Naive thymus-derived CD8-positive, alpha-beta T cell (primary cell): Measurements from ENCODE around the gene NOXO1. TPM values are rescaled to one million over a fixed set of nuclear protein-coding genes. Genes with fewer than 3 reads are reported as not detected.

ENCODE experiments used
- ATAC-seq, 2 donors: fragments of 150-1000 bp; cut with Tn5 transposase in 1 of 2; sonication (Bioruptor Pico), chemical (Tn5 transposase) in 1 of 2; 1 replicate in 1 of 2; 2 replicates in 1 of 2; pipeline ENCODE4 v1.10.0; 2021; ENCODE audit warnings: mild to moderate bottlenecking in 2 of 2, moderate library complexity in 2 of 2
- POLR2A ChIA-PET: fragments of 350-600 bp; sonication (Branson Sonifier 250); formaldehyde crosslinking; loops from one replicate; lab custom pipeline; 2021; ENCODE audit warnings: antibody characterized with exemption; lab: Charles Lee
- DNase-seq, 10 donors: peaks; one replicate each; pipeline versions ENCODE4 v3.0.0 to v3.0.0-alpha.2; 2020 to 2022
- H3K27ac Mint-ChIP-seq, 10 donors: one replicate each; pipeline ENCODE4 v1.8.0; 2020 to 2022; ENCODE audit warnings: mild to moderate bottlenecking in 10 of 10, mixed read lengths in 10 of 10, moderate library complexity in 4 of 10, inconsistent platforms in 1 of 10
- H3K27me3 Mint-ChIP-seq, 5 donors: one replicate each; pipeline ENCODE4 v1.8.0; 2021 to 2022; ENCODE audit warnings: mixed read lengths in 5 of 5
- H3K36me3 Mint-ChIP-seq, 3 donors: one replicate each; pipeline ENCODE4 v1.8.0; 2020 to 2022; ENCODE audit warnings: mixed read lengths in 3 of 3, mild to moderate bottlenecking in 2 of 3, inconsistent platforms in 1 of 3
- H3K4me1 Mint-ChIP-seq, 4 donors: one replicate each; pipeline ENCODE4 v1.8.0; 2021 to 2022; ENCODE audit warnings: mixed read lengths in 4 of 4
- H3K4me3 Mint-ChIP-seq, 10 donors: one replicate each; pipeline ENCODE4 v1.8.0; 2020 to 2022; ENCODE audit warnings: mild to moderate bottlenecking in 10 of 10, mixed read lengths in 10 of 10, moderate library complexity in 6 of 10, inconsistent platforms in 1 of 10
- H3K9me3 Mint-ChIP-seq, 9 donors: one replicate each; pipeline ENCODE4 v1.8.0; 2020 to 2022; ENCODE audit warnings: mixed read lengths in 9 of 9, mild to moderate bottlenecking in 3 of 9, inconsistent platforms in 1 of 9, moderate library complexity in 1 of 9
- polyA plus RNA-seq, 3 donors: library from polyadenylated mRNA; unstranded; fragments of 300-500 nt; fragmentation: Illumina TruSeq; gene quantifications; one replicate each; pipeline ENCODE4 v1.2.3, GENCODE V29; 2021
- total RNA-seq, 8 experiments: library from RNA in 2 of 8; stranded (reverse) in 2 of 8; gene quantifications; one replicate each; pipeline ENCODE4 v1.2.3 and lab custom pipeline; 2021 to 2026

NOXO1 gene
- total and polyA plus RNA-seq, 5 experiments from 2014 or later = 1.3 to 2.3 TPM; not detected in 3

DNA sequence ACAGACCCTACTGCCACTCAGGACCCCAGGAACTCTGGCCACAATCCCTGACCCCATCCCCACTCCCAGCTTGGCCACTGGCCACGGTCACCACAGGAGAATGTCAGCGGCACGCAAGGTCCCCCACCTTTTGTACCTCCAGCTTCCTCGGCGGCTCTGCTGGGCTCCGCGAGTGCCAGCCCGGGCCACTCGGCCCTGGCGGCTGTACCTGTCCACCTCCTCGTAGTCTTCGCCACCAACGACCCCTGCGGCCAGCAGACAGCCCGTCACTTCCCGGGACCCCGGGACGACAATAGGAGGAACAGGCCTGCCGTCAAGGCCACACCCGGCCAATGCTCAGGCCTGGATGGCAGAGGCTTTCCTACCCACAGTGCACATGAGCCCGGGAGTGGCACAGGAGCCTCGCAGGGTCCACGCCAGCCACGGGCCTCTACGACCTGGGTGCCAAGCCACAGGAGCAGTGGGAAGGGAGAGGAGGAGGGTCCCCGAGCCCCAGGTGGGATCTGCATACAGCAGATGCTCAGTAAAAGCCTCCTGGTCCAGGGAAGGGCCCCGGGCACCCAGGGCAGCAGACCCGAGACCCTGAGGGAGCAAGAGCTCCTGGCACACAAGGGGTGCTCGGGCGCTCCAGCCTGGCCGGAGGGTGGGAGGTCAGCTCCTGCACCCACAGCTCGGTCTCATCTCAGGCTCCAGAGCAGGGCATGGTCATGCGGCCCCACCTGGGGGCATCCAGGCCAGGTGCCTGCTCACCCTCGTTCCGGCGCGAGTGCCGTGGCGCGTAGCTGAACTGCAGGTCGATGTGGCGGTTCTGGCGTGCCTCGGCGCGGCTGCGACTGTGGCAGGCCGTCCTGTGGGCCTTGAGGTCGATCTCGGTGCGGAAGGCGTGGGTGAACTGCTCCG lies 20.4 kb upstream of the NOXO1 start:
- DNase-seq (no peak), ATAC-seq (no peak)
- peaks cover 0 to 35% (median 4%) of the 10 kb centered on the region in 3 donors for H3K36me3 Mint-ChIP-seq
- H3K27me3 Mint-ChIP-seq = no peaks in the 10 kb centered on the region
- no peak overlapping the region for H3K27ac Mint-ChIP-seq
- H3K9me3 Mint-ChIP-seq = no peaks in the 10 kb centered on the region
- POLR2A ChIA-PET = interaction anchor here (1.1 to 1.7 kb wide), 2 partner anchors 8 kb away, joined by 3 to 5 read pairs; partner anchors contain the start of gene ZNF598
- H3K4me1 Mint-ChIP-seq = peaks cover 12 to 28% (median 20%) of the 10 kb centered on the region in 4 donors
- H3K4me3 Mint-ChIP-seq = no peak overlapping the region

DNA sequence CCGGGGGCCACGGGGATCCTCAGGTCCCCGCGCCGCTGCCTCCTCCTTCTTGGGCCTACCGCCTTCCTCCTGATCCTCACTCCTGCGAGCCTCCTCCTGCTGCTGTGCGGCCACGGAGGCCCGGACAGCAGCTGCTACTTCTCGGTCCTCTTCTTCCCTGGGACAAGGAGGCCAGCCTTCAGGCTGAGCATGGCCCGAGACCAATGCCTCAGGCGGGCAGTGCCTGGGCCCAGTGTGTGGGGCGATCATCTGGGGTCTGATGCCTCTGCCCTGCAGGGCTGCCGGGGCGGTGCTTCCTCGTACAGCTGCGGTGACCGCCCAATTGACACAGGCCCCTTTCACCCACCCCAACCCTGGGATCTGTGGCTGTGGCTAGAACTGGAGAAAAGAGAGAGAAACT lies 19.8 kb upstream of the NOXO1 start:
- H3K9me3 Mint-ChIP-seq = no peaks in the 10 kb centered on the region
- ATAC-seq = no peak
- H3K4me3 Mint-ChIP-seq = no peak overlapping the region
- no peak for DNase-seq
- POLR2A ChIA-PET = interaction anchor here (0.5 to 1.1 kb wide), 2 partner anchors 8 to 10 kb away, joined by 3 read pairs; partner anchors contain the start of gene ZNF598
- no peak overlapping the region for H3K27ac Mint-ChIP-seq
- H3K36me3 Mint-ChIP-seq = peaks cover 0 to 35% (median 4%) of the 10 kb centered on the region in 3 donors
- peaks cover 8 to 22% (median 15%) of the 10 kb centered on the region in 4 donors for H3K4me1 Mint-ChIP-seq
- H3K27me3 Mint-ChIP-seq = no peaks in the 10 kb centered on the region

DNA sequence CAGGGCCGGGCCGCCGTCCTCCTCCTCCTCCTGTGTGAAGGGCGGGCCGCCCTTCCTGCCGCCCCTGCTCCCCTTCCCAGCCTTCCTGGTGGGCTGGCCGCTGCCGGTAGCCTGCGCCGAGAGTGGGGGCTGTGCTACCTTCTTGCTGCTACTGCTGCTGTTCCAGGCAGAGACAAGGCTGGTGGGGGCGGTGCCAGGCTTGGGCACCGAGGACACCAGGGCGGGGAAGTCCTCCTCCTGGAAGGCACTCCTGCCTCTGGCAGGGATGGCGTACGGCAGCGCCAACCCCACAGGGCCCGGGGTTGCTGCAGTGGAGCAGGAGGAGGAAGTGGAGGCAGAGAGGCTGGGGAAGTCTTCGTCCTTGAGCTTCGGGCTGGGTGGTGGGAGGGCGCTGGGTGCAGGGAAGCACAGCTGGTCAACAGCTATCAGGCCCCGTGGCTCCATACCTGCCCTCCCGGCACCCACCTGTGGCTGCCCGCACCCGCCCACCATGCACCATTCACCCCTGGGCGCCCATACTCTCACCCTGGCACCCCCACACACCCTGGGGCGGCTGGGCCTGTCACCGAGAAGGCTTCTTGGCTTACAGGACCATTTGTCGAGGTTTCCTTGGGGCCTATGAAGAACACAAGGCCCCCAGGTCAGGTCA lies 18.7 kb upstream of the NOXO1 start:
- H3K4me1 Mint-ChIP-seq = peaks cover 3 to 13% (median 9%) of the 10 kb centered on the region in 4 donors
- H3K9me3 Mint-ChIP-seq = no peaks in the 10 kb centered on the region
- POLR2A ChIA-PET = interaction anchor here (0.8 kb wide), 1 partner anchor 153 kb away, joined by 3 read pairs; no protein-coding TSS in a partner anchor
- H3K4me3 Mint-ChIP-seq = no peak overlapping the region
- DNase-seq = no peak
- no peaks in the 10 kb centered on the region for H3K27me3 Mint-ChIP-seq
- peak overlapping the region in 1 of 10 donors; percentile 40 for H3K27ac Mint-ChIP-seq
- H3K36me3 Mint-ChIP-seq = peaks cover 0 to 35% (median 4%) of the 10 kb centered on the region in 3 donors
- ATAC-seq = no peak

DNA sequence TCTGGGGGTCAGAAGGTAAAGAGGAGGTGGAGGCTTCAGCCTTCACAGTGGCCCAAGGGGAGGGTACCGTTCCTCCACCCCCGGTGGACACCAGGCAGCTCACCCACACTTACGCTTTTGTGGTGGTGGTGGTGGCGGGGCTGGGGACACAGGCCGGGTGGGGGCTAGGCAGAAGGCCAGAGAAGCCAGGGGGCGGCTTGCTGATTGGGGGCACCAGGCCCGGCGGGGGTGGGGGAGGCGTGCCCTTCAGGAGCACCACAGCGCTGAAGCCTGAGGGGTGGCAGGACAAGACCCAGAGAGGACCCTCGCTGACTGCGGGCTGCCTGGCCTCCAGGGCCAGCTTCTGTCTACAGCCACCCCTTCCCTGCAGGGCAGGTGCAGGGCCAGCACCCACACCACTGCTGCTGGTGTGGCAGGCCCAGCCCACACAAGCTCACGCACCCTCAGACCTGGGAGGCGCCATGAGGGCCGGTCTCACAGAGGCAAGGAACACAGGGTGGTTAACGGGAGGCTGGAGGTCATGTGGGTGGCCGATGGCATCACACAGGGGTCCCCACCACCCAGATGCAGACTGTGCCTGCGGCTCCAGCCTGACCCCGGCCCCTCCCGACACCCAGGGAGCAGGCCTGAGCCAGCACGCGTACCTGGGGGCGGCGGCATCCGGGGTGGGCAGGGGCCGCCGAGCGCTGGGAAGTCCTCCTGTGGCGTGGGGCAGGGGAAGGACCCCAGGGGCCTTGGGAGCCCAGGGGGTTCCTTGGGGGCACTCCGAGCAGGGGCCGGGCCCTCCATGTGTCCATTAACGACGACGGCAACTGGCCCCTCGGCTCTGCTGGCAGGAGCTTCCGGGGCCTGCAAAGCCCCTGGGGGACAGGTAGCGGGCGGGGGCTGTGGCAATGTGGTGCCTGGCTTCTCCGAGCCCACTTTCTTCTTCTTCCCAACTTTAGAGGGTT lies 17.9 kb upstream of the NOXO1 start:
- DNase-seq = no peak
- H3K9me3 Mint-ChIP-seq = no peaks in the 10 kb centered on the region

DNA sequence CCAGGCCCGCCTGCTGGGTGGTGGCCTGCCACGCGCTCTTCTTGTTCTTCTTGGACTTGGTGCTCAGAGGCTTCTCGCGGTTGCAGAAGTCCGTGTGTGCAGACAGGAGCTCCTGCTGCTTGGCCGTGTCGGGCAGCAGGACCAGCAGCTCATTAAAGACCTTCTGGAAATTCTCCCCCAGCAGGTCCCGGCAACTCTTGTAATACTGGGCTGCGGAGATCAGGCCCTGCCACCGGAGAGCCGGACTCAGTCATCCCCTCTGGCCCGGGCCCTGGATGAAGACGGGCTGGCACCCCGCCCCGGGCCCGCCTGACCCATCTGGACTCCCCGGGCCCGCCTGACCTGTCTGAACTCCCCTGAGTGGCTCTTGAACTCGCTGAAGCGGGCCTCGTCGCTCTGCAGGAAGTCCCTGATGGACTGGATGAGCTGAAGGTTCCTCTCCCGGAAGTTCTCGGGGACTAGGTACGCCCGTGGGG lies 17.1 kb upstream of the NOXO1 start:
- Mint-ChIP-seq H3K27ac (peak overlapping the region in 1 of 10 donors; percentile 50), H3K4me3 (no peak overlapping the region), H3K27me3 (no peaks in the 10 kb centered on the region), H3K36me3 (peaks cover 0 to 35% (median 4%) of the 10 kb centered on the region in 3 donors), H3K9me3 (no peaks in the 10 kb centered on the region), H3K4me1 (peaks cover 0 to 5% (median 4%) of the 10 kb centered on the region in 4 donors)
- ATAC-seq = no peak
- POLR2A ChIA-PET = no interaction called here
- no peak for DNase-seq

More for the DNA sequence above, 17.9 kb upstream of the NOXO1 start:
- POLR2A ChIA-PET = interaction anchor here (0.8 kb wide), 1 partner anchor 154 kb away, joined by 3 read pairs; no protein-coding TSS in a partner anchor
- ATAC-seq = no peak
- Mint-ChIP-seq H3K4me1 (peaks cover 0 to 7% (median 4%) of the 10 kb centered on the region in 4 donors), H3K27ac (no peak overlapping the region), H3K27me3 (no peaks in the 10 kb centered on the region), H3K36me3 (peaks cover 0 to 35% (median 4%) of the 10 kb centered on the region in 3 donors), H3K4me3 (no peak overlapping the region)

DNA sequence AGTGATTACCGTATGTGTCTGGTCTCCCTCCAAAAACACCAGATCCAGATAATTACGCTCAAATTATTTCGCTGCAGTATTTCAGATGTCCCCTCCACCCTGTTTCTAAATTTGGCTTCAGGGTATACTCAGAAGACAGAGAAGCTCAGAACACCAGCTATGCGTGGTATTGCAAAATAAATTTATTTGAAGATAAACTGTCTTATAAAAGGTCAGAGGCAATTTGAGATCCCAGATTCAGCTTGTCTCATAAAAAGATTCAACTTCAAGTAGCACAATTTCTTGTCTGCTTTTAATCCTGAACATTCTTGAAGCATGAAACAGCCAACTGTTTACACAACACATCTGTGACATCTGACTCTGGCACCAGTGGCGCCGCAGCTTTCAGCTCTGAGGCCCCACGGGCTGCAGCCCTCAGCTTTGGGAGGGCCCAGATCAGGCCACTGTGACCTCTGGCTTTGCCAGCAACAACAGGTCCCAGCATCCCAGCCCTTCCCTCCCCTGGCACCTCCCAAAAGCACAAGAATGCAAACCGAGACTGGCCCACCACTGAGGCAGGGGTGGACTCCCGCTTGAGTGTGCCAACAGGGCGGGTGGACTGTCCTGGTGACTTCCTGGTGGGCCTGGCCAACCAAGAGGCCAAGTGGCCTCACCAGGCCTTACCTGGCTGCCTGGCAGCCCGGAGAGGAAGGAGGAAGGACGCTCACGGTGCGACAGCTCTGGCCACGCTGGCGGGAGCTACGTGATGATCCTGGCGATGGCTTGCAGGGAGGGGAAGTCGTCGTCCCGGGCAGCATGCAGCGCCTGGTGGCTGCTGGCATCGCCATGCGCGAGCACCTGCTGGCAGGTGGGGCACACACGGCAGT lies 16.5 kb upstream of the NOXO1 start:
- H3K36me3 Mint-ChIP-seq = peaks cover 0 to 35% (median 4%) of the 10 kb centered on the region in 3 donors
- POLR2A ChIA-PET = interaction anchor here (0.6 kb wide), 1 partner anchor 91 kb away, joined by 3 read pairs; no protein-coding TSS in a partner anchor
- no peaks in the 10 kb centered on the region for H3K27me3 Mint-ChIP-seq
- no peak overlapping the region for H3K4me3 Mint-ChIP-seq
- H3K4me1 Mint-ChIP-seq = peaks cover 0 to 7% (median 5%) of the 10 kb centered on the region in 4 donors
- H3K27ac Mint-ChIP-seq = peak overlapping the region in 1 of 10 donors; percentile 37
- ATAC-seq (no peak), DNase-seq (no peak)
- no peaks in the 10 kb centered on the region for H3K9me3 Mint-ChIP-seq

DNA sequence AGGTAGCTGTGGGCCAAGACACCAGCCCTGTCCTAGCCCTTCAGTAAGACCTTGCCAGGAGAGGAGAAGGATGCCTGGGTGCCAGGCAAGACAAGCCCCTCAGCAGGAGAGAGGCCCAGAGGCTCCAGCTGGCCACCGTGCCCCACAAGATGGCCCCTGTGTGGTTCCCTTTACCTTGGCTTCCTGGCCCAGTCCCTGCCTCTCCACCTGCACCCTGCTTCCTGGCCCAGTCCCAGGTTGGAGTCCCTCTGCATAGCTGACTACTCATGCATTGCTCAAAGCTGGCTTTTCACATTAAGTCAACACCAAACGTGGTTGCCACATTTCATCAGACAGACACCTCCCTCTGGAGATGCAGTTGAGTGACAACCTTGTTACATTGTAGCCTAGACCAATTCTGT lies 12.5 kb upstream of the NOXO1 start:
- no peak for DNase-seq
- no peak for ATAC-seq
- peaks cover 0 to 11% (median 0%) of the 10 kb centered on the region in 3 donors for H3K36me3 Mint-ChIP-seq

DNA sequence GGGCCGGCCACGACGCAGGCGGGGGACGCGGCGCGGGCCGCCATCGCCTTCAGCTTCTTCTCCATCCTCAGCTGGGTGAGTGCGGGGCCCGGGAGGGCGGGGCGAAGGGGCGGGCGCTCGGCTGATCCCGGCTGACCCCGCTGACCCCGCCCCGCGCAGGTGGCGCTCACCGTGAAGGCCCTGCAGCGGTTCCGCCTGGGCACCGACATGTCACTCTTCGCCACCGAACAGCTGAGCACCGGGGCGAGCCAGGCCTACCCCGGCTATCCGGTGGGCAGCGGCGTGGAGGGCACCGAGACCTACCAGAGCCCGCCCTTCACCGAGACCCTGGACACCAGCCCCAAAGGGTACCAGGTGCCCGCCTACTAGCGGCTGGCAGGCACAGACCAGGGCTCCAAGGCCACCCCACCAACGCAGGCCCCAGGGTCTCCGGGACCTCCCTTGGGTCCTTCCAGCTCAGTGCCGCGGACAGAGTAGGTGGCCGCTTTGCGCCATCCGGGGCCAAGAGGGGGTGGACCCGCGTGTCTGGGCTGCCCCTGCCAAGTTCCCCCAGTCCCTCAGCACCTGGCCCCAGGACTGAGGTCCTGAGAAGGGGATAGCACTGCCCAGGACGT lies 11.5 kb upstream of the NOXO1 start:
- H3K9me3 Mint-ChIP-seq = no peaks in the 10 kb centered on the region
- DNase-seq (peak in 1 of 10 donors; percentile 21), ATAC-seq (no peak)
- peaks cover 2 to 24% (median 7%) of the 10 kb centered on the region in 5 donors for H3K27me3 Mint-ChIP-seq
- H3K27ac Mint-ChIP-seq = peak overlapping the region in 1 of 10 donors; percentile 89
- H3K36me3 Mint-ChIP-seq = peaks cover 0 to 4% (median 2%) of the 10 kb centered on the region in 3 donors
- POLR2A ChIA-PET = interaction anchor here (0.8 to 5.9 kb wide), 6 partner anchors 9 to 162 kb away, joined by 3 to 47 read pairs (median 6); partner anchors contain the start of genes PKD1, RNF151, RPS2 and TRAF7
- H3K4me1 Mint-ChIP-seq = peaks cover 9 to 27% (median 18%) of the 10 kb centered on the region in 4 donors
- no peak overlapping the region for H3K4me3 Mint-ChIP-seq

More for the DNA sequence above, 12.5 kb upstream of the NOXO1 start:
- H3K4me3 Mint-ChIP-seq = peak overlapping the region in 8 of 10 donors; percentile 3 to 68 (median 46)
- H3K27me3 Mint-ChIP-seq = peaks cover 1 to 18% (median 3%) of the 10 kb centered on the region in 5 donors
- no peaks in the 10 kb centered on the region for H3K9me3 Mint-ChIP-seq
- peak overlapping the region in 9 of 10 donors; percentile 51 to 89 (median 85) for H3K27ac Mint-ChIP-seq
- POLR2A ChIA-PET = interaction anchor here (1.3 to 5.9 kb wide), 3 partner anchors 8 to 28 kb away, joined by 5 to 47 read pairs (median 21); partner anchors contain the start of genes RNF151, RPS2 and ZNF598
- H3K4me1 Mint-ChIP-seq = peaks cover 6 to 25% (median 17%) of the 10 kb centered on the region in 4 donors

DNA sequence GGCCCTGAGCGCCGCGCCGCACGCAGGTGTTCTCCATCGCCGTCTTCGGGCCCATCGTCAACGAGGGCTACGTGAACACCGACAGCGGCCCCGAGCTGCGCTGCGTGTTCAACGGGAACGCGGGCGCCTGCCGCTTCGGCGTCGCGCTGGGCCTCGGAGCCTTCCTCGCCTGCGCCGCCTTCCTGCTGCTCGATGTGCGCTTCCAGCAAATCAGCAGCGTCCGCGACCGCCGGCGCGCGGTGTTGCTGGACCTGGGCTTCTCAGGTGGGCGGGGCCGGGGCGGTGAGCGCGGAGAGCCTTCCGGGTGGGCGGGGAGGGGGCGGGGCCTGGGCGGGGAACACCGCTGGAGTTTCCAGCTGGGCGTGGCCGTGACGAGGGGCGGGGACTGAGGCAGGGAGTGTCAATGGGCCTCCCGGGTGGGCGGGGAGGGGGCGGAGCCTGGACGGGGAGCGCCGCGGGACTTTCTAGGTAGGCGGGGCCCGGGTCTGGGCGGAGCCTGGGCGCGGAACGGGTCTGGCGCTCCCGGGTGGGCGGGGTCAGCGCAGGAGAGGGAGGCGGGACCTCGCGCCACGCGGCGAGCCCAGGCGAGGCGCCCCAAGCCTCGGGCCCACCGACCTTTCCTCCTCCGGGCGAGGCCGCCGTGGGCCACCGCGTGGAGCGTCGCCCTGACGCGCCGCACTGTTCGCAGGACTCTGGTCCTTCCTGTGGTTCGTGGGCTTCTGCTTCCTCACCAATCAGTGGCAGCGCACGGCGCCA lies 10.9 kb upstream of the NOXO1 start:
- peak overlapping the region in 6 of 10 donors; percentile 24 to 83 (median 72) for H3K27ac Mint-ChIP-seq
- DNase-seq = peak; percentile 86 to 100 (median 95)
- POLR2A ChIA-PET = interaction anchor here (0.8 to 5.9 kb wide), 9 partner anchors 12 to 163 kb away, joined by 3 to 47 read pairs (median 4); partner anchors contain the start of genes MSRB1, NTHL1, PKD1 and RNF151

More for the DNA sequence above, 10.9 kb upstream of the NOXO1 start:
- peaks cover 9 to 27% (median 18%) of the 10 kb centered on the region in 4 donors for H3K4me1 Mint-ChIP-seq
- peak; percentile 72 to 82 for ATAC-seq
- peak overlapping the region in 9 of 10 donors; percentile 15 to 84 (median 71) for H3K4me3 Mint-ChIP-seq
- H3K27me3 Mint-ChIP-seq = peaks cover 2 to 27% (median 7%) of the 10 kb centered on the region in 5 donors
- H3K9me3 Mint-ChIP-seq = no peaks in the 10 kb centered on the region
- peaks cover 0 to 3% (median 2%) of the 10 kb centered on the region in 3 donors for H3K36me3 Mint-ChIP-seq
